GM20431 (cell line): ENCODE results near the gene DEFB113.

ENCODE experiments used
- in situ Hi-C: fragments of 300-500 bp; cut with MseI, MboI; formaldehyde crosslinking; loops from one replicate; pipeline ENCODE4 v1.15.0; 2020; ENCODE audit warnings: low sequenced_read_pairs; ENCODE audit not compliant: unreplicated experiment

DEFB113 gene

GRCh38 chr6:49937811-49938210 lies 31.6 kb downstream of the DEFB113 start:
- in situ Hi-C loops: no loop called here

- in situ Hi-C loops: no loop called here
These were observed 32.4 kb downstream of the DEFB113 start for GRCh38 chr6:49937017-49937416.

GRCh38 chr6:49935387-49935786 lies 34.0 kb downstream of the DEFB113 start:
- in situ Hi-C loops: no loop called here

GRCh38 chr6:49934770-49935169 lies 34.7 kb downstream of the DEFB113 start:
- in situ Hi-C loops: no loop called here

GRCh38 chr6:49933526-49933925 lies 35.9 kb downstream of the DEFB113 start:
- in situ Hi-C loops: no loop called here

- in situ Hi-C loops: no loop called here
These were observed 40.1 kb downstream of the DEFB113 start for GRCh38 chr6:49929340-49929739.

GRCh38 chr6:49923826-49924225 lies 45.6 kb downstream of the DEFB113 start:
- in situ Hi-C loops: no loop called here

- in situ Hi-C loops: no loop called here
These were observed 49.3 kb downstream of the DEFB113 start for GRCh38 chr6:49919935-49920644.

- in situ Hi-C loops: no loop called here
These were observed 50.2 kb downstream of the DEFB113 start for GRCh38 chr6:49919261-49919660.

- in situ Hi-C loops: no loop called here
These were observed 50.6 kb downstream of the DEFB113 start for GRCh38 chr6:49918787-49919186.
